ENCODE data around the gene AGAP2. TPM values are rescaled to one million over a fixed set of nuclear protein-coding genes. Genes with fewer than 3 reads are reported as not detected.
A peak's percentile ranks its signal among the peaks of the same experiment; 100 is the strongest.

AGAP2 gene
- total and polyA plus RNA-seq, 2 donors (not counting 1 experiment from before 2014, with no cell fraction given), result 22.2 to 27.0 TPM

DNA sequence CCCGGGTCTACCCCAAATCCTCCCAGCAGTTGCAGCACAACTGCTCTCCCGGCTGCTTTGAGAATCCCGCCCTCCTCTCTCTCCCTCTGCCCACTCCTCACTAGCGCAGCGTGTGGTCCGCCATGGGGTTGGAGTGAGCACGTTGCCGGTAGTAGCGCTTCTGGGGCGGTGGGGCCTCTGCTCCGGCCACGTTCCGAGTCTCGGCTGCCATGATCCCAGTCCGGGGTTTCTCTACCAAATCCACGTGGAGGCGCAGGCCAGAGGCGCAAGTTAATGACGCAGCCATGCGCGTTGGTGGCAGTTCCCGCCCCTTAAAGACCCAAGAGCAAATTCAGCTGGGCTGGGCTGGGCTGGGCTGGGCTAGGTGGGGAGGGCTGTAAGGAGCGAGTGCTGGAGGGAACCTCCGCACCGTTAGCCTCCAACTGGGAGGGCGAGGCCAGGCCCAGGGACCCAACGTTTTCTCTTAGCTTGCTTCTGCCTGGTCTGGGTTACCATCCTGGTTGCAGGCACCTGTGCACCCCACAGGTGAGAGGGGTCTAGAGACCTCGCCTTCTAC, 33.4 kb upstream of the AGAP2 start, which contains the start of gene METTL1:
Gene METTL1, minus strand, starts transcription at position 233 of the 556 bp plus-strand sequence. Its CDS starts 22 bp downstream, at position 211.
- Histone ChIP-seq H3K4me2 (replicated peaks; ENCODE audit: low read depth, low read length, poor library complexity, severe bottlenecking) (peak within 1 kb of the TSS; percentile 94), H3K36me3 (replicated peaks in 1 of 2; ENCODE audit: control extremely low read depth in 1 of 2, control insufficient read depth in 1 of 2, extremely low read depth in 1 of 2, insufficient read depth in 2 of 2, low read length in 1 of 2) (no peaks in the 10 kb centered on the region), H3K9me3 (ENCODE audit: control extremely low read depth in 1 of 3, control insufficient read depth in 2 of 3, insufficient read depth in 1 of 3, low read length in 2 of 3) (no peaks in the 10 kb centered on the region), H3K4me3 (ENCODE audit: control extremely low read depth in 1 of 5, extremely low read depth in 1 of 5, insufficient read depth in 1 of 5, low read depth in 2 of 5, low read length in 4 of 5) (peak within 1 kb of the TSS; percentile 70 to 96 (median 91)), H4K20me1 (ENCODE audit: control insufficient read depth, insufficient read depth, low read length, poor library complexity, severe bottlenecking) (no peaks in the 10 kb centered on the region), H3K4me1 (ENCODE audit: control insufficient read depth in 2 of 2, insufficient read depth in 2 of 2, low read length in 2 of 2) (peaks cover 14 to 23% of the 10 kb centered on the region in 2 donors), H2AFZ (ENCODE audit: insufficient read depth, low read depth, low read length, poor library complexity, severe bottlenecking) (peak within 1 kb of the TSS; percentile 83), H3K27ac (ENCODE audit: low read length in 2 of 2) (peak within 1 kb of the TSS; percentile 59 to 81), H3K9ac (ENCODE audit: low read length) (peak within 1 kb of the TSS; percentile 93), H3K79me2 (ENCODE audit: control insufficient read depth, insufficient read depth, low read length) (no peaks in the 10 kb centered on the region), H3K27me3 (replicated peaks in 1 of 4; ENCODE audit: control extremely low read depth in 1 of 4, control insufficient read depth in 3 of 4, insufficient read depth in 4 of 4, low read length in 3 of 4) (peaks cover 0 to 8% (median 7%) of the 10 kb centered on the region in 4 experiments)
- ATAC-seq (ENCODE audit: low read depth) (peak; percentile 91), DNase-seq (peak; percentile 94)
- intact Hi-C loops (cut with micrococcal nuclease), result loop anchor here (1.0 kb wide), 3 partner anchors 10 to 75 kb away; partner anchors contain the start of genes CDK4 and TSFM
- peaks cover 15% of the 10 kb centered on the region for H3K4me1 Mint-ChIP-seq
- CTCF ChIA-PET, result interaction anchor here (0.6 to 1.8 kb wide), 6 partner anchors 11 to 132 kb away, joined by 3 to 9 read pairs (median 4); partner anchors contain the start of gene TSFM
- H3K27ac Mint-ChIP-seq, result peak within 1 kb of the TSS; percentile 91
- peak within 1 kb of the TSS; percentile 96 for H3K4me3 Mint-ChIP-seq
- no peaks in the 10 kb centered on the region for H3K27me3 Mint-ChIP-seq
- POLR2A ChIA-PET, result interaction anchor here (0.7 to 1.3 kb wide), 3 partner anchors 13 to 1737 kb away, joined by 3 to 5 read pairs (median 3); no protein-coding TSS in a partner anchor
- H3K9me3 Mint-ChIP-seq (ENCODE audit: insufficient read depth), result no peaks in the 10 kb centered on the region
- TF ChIP-seq, protein P1, sequence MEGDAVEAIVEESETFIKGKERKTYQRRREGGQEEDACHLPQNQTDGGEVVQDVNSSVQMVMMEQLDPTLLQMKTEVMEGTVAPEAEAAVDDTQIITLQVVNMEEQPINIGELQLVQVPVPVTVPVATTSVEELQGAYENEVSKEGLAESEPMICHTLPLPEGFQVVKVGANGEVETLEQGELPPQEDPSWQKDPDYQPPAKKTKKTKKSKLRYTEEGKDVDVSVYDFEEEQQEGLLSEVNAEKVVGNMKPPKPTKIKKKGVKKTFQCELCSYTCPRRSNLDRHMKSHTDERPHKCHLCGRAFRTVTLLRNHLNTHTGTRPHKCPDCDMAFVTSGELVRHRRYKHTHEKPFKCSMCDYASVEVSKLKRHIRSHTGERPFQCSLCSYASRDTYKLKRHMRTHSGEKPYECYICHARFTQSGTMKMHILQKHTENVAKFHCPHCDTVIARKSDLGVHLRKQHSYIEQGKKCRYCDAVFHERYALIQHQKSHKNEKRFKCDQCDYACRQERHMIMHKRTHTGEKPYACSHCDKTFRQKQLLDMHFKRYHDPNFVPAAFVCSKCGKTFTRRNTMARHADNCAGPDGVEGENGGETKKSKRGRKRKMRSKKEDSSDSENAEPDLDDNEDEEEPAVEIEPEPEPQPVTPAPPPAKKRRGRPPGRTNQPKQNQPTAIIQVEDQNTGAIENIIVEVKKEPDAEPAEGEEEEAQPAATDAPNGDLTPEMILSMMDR (IDR thresholded peaks at IDR 0.05), result no peak
- no peak for TF ChIP-seq EZH2 (IDR thresholded peaks at IDR 0.05; ENCODE audit: borderline replicate concordance, insufficient read depth, low read depth, low read length, poor library complexity, severe bottlenecking)
- WGBS (ENCODE audit: insufficient coverage), result under 1% methylated on average over 26 of the region's 28 CpGs
